HEK293 (cell line): ENCODE results near the gene CTNNA2.

Source experiments
- CTCF ChIA-PET: fragments of 350-600 bp; formaldehyde crosslinking; extraction: SDS; loops from one replicate; lab custom pipeline; 2021; ENCODE audit warnings: antibody characterized with exemption; lab: Yijun Ruan, JAX
- POLR2A ChIA-PET: fragments of 300-600 bp; formaldehyde crosslinking; extraction: SDS; loops from one replicate; lab custom pipeline; 2020; ENCODE audit warnings: antibody characterized with exemption, inconsistent platforms; lab: Yijun Ruan, JAX
- H3K27ac ChIP-seq: fragments of 200-500 bp; sonication (Bioruptor generic); 2 replicates; pipeline ENCODE4 v1.5.1; 2014; ENCODE audit warnings: low read depth, low read length, control low read depth, inconsistent platforms; ENCODE audit errors: extremely low read depth
- H3K36me3 ChIP-seq, 2 experiments: fragments of 200-500 bp in 1 of 2; sonication (Bioruptor generic) in 1 of 2; 1 replicate in 1 of 2; 2 replicates in 1 of 2; pipeline ENCODE4 v1.5.1; 2014 to 2017; ENCODE audit warnings: inconsistent platforms in 2 of 2, low read length in 2 of 2; ENCODE audit not compliant: control insufficient read depth in 2 of 2, insufficient read depth in 1 of 2
- H3K4me1 ChIP-seq: fragments of 200-500 bp; sonication (Bioruptor generic); 2 replicates; pipeline ENCODE4 v1.5.1; 2014; ENCODE audit warnings: mild to moderate bottlenecking, low read length, inconsistent platforms; ENCODE audit not compliant: control insufficient read depth, insufficient read depth
- H3K4me3 ChIP-seq: 2 replicates; pipeline ENCODE4 v1.5.1; 2011; ENCODE audit warnings: low read depth, mild to moderate bottlenecking, control low read depth, low read length, moderate library complexity
- H3K9me3 ChIP-seq: fragments of 200-500 bp; sonication (Bioruptor generic); 2 replicates; pipeline ENCODE4 v1.5.1; 2014; ENCODE audit warnings: low read depth, low read length, inconsistent platforms; ENCODE audit not compliant: control insufficient read depth, insufficient read depth
- FEZF1 ChIP-seq: fragments of 450-650 bp; formaldehyde crosslinking; IDR thresholded peaks from 2 replicates; pipeline ENCODE4 v1.5.1; 2016; ENCODE audit warnings: missing biosample characterization, missing genetic modification characterization
- GLIS1 ChIP-seq: fragments of 450-650 bp; formaldehyde crosslinking; IDR thresholded peaks from 2 replicates; pipeline ENCODE4 v1.5.1; 2016; ENCODE audit warnings: missing biosample characterization, missing genetic modification characterization
- HOXA7 ChIP-seq: sonication (generic); formaldehyde crosslinking; IDR thresholded peaks from 2 replicates; pipeline ENCODE4 v1.8.1; 2022; ENCODE audit warnings: missing genetic modification reagents, borderline replicate concordance
- KLF7 ChIP-seq: fragments of 450-650 bp; formaldehyde crosslinking; IDR thresholded peaks from 2 replicates; pipeline ENCODE4 v1.5.1; 2016; ENCODE audit warnings: missing biosample characterization, missing genetic modification characterization, borderline replicate concordance
- RBAK ChIP-seq: fragments of 450-650 bp; formaldehyde crosslinking; IDR thresholded peaks from 2 replicates; pipeline ENCODE4 v1.5.1; 2016; ENCODE audit warnings: missing biosample characterization, missing genetic modification characterization
- ZBTB20 ChIP-seq: fragments of 450-650 bp; formaldehyde crosslinking; IDR thresholded peaks from 2 replicates; pipeline ENCODE4 v1.5.1; 2016; ENCODE audit warnings: missing biosample characterization, missing genetic modification characterization
- ZFHX2 ChIP-seq: fragments of 450-650 bp; formaldehyde crosslinking; conservative IDR thresholded peaks from 2 replicates; pipeline ENCODE4 v1.5.1; 2016; ENCODE audit warnings: missing biosample characterization, missing genetic modification characterization
- ZFP3 ChIP-seq: fragments of 450-650 bp; formaldehyde crosslinking; IDR thresholded peaks from 2 replicates; pipeline ENCODE4 v1.5.1; 2016; ENCODE audit warnings: low read depth, missing biosample characterization, missing genetic modification characterization
- ZFP41 ChIP-seq: fragments of 450-650 bp; formaldehyde crosslinking; IDR thresholded peaks from 2 replicates; pipeline ENCODE4 v1.5.1; 2016; ENCODE audit warnings: missing biosample characterization, missing genetic modification characterization, borderline replicate concordance
- ZNF121 ChIP-seq: fragments of 450-650 bp; formaldehyde crosslinking; IDR thresholded peaks from 2 replicates; pipeline ENCODE4 v1.5.1; 2016; ENCODE audit warnings: missing biosample characterization, missing genetic modification characterization
- ZNF133 ChIP-seq: fragments of 450-650 bp; formaldehyde crosslinking; IDR thresholded peaks from 2 replicates; pipeline ENCODE4 v1.5.1; 2016; ENCODE audit warnings: missing biosample characterization, missing genetic modification characterization
- ZNF157 ChIP-seq: fragments of 450-650 bp; formaldehyde crosslinking; IDR thresholded peaks from 2 replicates; pipeline ENCODE4 v1.5.1; 2016; ENCODE audit warnings: missing biosample characterization, missing genetic modification characterization
- ZNF248 ChIP-seq: fragments of 450-650 bp; formaldehyde crosslinking; IDR thresholded peaks from 2 replicates; pipeline ENCODE4 v1.5.1; 2017; ENCODE audit warnings: missing biosample characterization, missing genetic modification characterization
- ZNF274 ChIP-seq, 2 experiments: fragments of 200-500 bp in 1 of 2; fragments of 450-650 bp in 1 of 2; sonication (Bioruptor generic) in 1 of 2; formaldehyde crosslinking in 1 of 2; IDR thresholded peaks; 2 replicates each; pipeline versions ENCODE4 v1.5.1 to v1.6.1; 2014 to 2016; ENCODE audit warnings: borderline replicate concordance in 1 of 2, inconsistent platforms in 1 of 2, low read length in 1 of 2, missing biosample characterization in 1 of 2, missing genetic modification characterization in 1 of 2
- ZNF292 ChIP-seq: fragments of 450-650 bp; formaldehyde crosslinking; IDR thresholded peaks from 2 replicates; pipeline ENCODE4 v1.5.1; 2016; ENCODE audit warnings: low read depth, missing biosample characterization, missing genetic modification characterization, borderline replicate concordance
- ZNF37A ChIP-seq: fragments of 450-650 bp; IDR thresholded peaks from 2 replicates; pipeline ENCODE4 v1.5.1; 2018; ENCODE audit warnings: missing biosample characterization, missing genetic modification characterization
- ZNF433 ChIP-seq: fragments of 450-650 bp; formaldehyde crosslinking; IDR thresholded peaks from 2 replicates; pipeline ENCODE4 v1.5.1; 2016; ENCODE audit warnings: missing biosample characterization, missing genetic modification characterization, low read depth
- ZNF473 ChIP-seq: fragments of 450-650 bp; formaldehyde crosslinking; IDR thresholded peaks from 2 replicates; pipeline ENCODE4 v1.5.1; 2017; ENCODE audit warnings: missing biosample characterization, missing genetic modification characterization
- ZNF623 ChIP-seq: fragments of 450-650 bp; formaldehyde crosslinking; IDR thresholded peaks from 2 replicates; pipeline ENCODE4 v1.5.1; 2016; ENCODE audit warnings: missing biosample characterization, missing genetic modification characterization
- ZNF670 ChIP-seq: fragments of 450-650 bp; formaldehyde crosslinking; IDR thresholded peaks from 2 replicates; pipeline ENCODE4 v1.5.1; 2016; ENCODE audit warnings: missing biosample characterization, missing genetic modification characterization, low read depth
- ZNF777 ChIP-seq: fragments of 450-650 bp; formaldehyde crosslinking; IDR thresholded peaks from 2 replicates; pipeline ENCODE4 v1.5.1; 2017; ENCODE audit warnings: missing biosample characterization, missing genetic modification characterization, borderline replicate concordance
- ZNF792 ChIP-seq: fragments of 450-650 bp; formaldehyde crosslinking; IDR thresholded peaks from 2 replicates; pipeline ENCODE4 v1.5.1; 2016; ENCODE audit warnings: missing biosample characterization, missing genetic modification characterization
- ZSCAN16 ChIP-seq: fragments of 450-650 bp; formaldehyde crosslinking; IDR thresholded peaks from 2 replicates; pipeline ENCODE4 v1.5.1; 2016; ENCODE audit warnings: missing biosample characterization, missing genetic modification characterization
- TF ChIP-seq, protein P1 (sequence below): fragments of 450-650 bp; formaldehyde crosslinking; IDR thresholded peaks from 2 replicates; pipeline ENCODE4 v1.5.1; 2017; ENCODE audit warnings: missing biosample characterization, missing genetic modification characterization
- TF ChIP-seq, protein P2 (sequence below): fragments of 450-650 bp; formaldehyde crosslinking; IDR thresholded peaks from 2 replicates; pipeline ENCODE4 v1.5.1; 2016; ENCODE audit warnings: missing biosample characterization, missing genetic modification characterization

Gene CTNNA2

GRCh38 chr2:80062298-80062697 lies 549.4 kb downstream of the CTNNA2 start:
- no peaks in the 10 kb centered on the region for H3K9me3 ChIP-seq
- no peak overlapping the region for H3K4me3 ChIP-seq
- ChIA-PET CTCF (interaction anchor here (0.6 kb wide), 1 partner anchor 124 kb away, joined by 3 read pairs; no protein-coding TSS in a partner anchor), POLR2A (interaction anchor here (0.7 kb wide), 1 partner anchor 41 kb away, joined by 3 read pairs; no protein-coding TSS in a partner anchor)
- no peaks in the 10 kb centered on the region for H3K36me3 ChIP-seq
- H3K4me1 ChIP-seq = no peaks in the 10 kb centered on the region
- no peak overlapping the region for H3K27ac ChIP-seq
- TF ChIP-seq, protein P1, sequence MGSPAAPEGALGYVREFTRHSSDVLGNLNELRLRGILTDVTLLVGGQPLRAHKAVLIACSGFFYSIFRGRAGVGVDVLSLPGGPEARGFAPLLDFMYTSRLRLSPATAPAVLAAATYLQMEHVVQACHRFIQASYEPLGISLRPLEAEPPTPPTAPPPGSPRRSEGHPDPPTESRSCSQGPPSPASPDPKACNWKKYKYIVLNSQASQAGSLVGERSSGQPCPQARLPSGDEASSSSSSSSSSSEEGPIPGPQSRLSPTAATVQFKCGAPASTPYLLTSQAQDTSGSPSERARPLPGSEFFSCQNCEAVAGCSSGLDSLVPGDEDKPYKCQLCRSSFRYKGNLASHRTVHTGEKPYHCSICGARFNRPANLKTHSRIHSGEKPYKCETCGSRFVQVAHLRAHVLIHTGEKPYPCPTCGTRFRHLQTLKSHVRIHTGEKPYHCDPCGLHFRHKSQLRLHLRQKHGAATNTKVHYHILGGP (tag by site-specific recombination) = no peak
- TF ChIP-seq ZNF37A (tag by site-specific recombination) (no peak), ZNF473 (tag by site-specific recombination) (no peak), RBAK (no peak), ZBTB20 (tag by site-specific recombination) (no peak), ZNF623 (tag by site-specific recombination) (no peak), ZNF121 (tag by site-specific recombination) (no peak), ZNF670 (no peak), ZSCAN16 (tag by site-specific recombination) (no peak)

GRCh38 chr2:80068038-80068731 lies 555.3 kb downstream of the CTNNA2 start:
- no peak overlapping the region for H3K27ac ChIP-seq
- no peaks in the 10 kb centered on the region for H3K9me3 ChIP-seq
- no peaks in the 10 kb centered on the region for H3K4me1 ChIP-seq
- ChIA-PET POLR2A (no interaction called here), CTCF (no interaction called here)
- TF ChIP-seq KLF7 = no peak
- TF ChIP-seq GLIS1 (tag by site-specific recombination) = no peak
- TF ChIP-seq ZNF37A (tag by site-specific recombination) = no peak
- TF ChIP-seq, protein P2, sequence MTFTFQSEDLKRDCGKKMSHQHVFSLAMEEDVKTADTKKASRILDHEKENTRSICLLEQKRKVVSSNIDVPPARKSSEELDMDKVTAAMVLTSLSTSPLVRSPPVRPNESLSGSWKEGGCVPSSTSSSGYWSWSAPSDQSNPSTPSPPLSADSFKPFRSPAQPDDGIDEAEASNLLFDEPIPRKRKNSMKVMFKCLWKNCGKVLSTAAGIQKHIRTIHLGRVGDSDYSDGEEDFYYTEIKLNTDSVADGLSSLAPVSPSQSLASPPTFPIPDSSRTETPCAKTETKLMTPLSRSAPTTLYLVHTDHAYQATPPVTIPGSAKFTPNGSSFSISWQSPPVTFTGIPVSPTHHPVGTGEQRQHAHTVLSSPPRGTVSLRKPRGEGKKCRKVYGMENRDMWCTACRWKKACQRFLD (tag by site-specific recombination) = no peak
- no peak for TF ChIP-seq ZNF157 (tag by site-specific recombination)
- TF ChIP-seq ZNF792 = no peak
- TF ChIP-seq ZNF121 (tag by site-specific recombination) = no peak
- no peak for TF ChIP-seq ZFHX2 (tag by site-specific recombination)
- TF ChIP-seq ZFP3 (tag by site-specific recombination) = no peak
- no peak for TF ChIP-seq ZNF248 (tag by site-specific recombination)
- no peak for TF ChIP-seq ZNF292 (tag by site-specific recombination)
- no peak for TF ChIP-seq HOXA7 (CRISPR knock-in tag)
- TF ChIP-seq ZNF433 = no peak
- no peak for TF ChIP-seq ZFP41 (tag by site-specific recombination)
- no peak for TF ChIP-seq ZNF777 (tag by site-specific recombination)
- TF ChIP-seq ZNF274 (IDR thresholded peaks at IDR 0.05; ENCODE audit: low read length) = no peak
- TF ChIP-seq ZNF274 (tag by site-specific recombination; IDR thresholded peaks at IDR 0.05; ENCODE audit: borderline replicate concordance) = no peak
- no peak for TF ChIP-seq ZNF133 (tag by site-specific recombination)
- no peak for TF ChIP-seq FEZF1 (tag by site-specific recombination)
- no peak overlapping the region for H3K4me3 ChIP-seq
- H3K36me3 ChIP-seq = no peaks in the 10 kb centered on the region
